Measurements from ENCODE around the gene CLP1. TPM values are rescaled to one million over a fixed set of nuclear protein-coding genes. Genes with fewer than 3 reads are reported as not detected.
"Not testable (repeated sequence)": the region's sequence is repeated elsewhere in the genome, so short reads cannot be mapped to it uniquely, and the experiment has no call there.

The CLP1 gene
- total RNA-seq, 1 experiment from 2014 or later: 22.1 TPM

DNA sequence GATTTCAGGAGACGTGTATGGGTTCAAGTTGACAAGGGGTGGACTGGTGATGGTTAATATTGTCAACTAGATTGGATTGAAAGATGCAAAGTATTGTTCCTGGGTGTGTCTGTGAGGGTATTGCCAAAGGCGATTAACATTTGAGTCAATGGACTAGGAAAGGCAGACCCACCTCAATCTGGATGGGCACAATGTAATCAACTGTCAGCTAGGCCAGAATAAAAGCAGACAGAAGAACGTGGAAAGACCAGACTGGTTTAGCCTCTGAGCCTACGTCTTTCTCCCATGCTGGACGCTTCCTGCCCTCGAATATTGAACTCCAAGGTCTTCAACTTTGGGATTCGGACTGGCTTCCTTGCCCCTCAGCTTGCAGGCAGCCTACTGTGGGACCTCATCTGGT is 6.2 kb upstream of the CLP1 start:
- POLR2A ChIA-PET: no interaction called here

DNA sequence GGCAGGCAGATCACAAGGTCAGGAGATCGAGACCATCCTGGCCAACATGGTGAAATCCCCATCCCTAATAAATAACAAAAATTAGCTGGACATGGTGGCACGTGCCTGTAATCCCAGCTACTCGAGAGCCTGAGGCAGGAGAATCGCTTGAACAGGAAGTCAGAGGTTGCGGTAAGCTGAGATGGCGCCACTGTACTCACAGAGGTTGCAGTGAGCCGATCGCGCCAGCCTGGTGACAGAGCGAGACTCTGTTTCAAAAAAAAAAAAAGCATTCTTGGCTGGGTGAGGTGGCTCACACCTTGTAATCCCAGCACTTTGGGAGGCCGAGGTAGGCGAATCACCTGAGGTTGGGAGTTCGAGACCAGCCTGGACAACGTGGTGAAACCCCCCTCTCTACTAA is 5.3 kb upstream of the CLP1 start:
- H3K27ac Mint-ChIP-seq (ENCODE audit: unreplicated experiment); CTCF ChIA-PET; H3K36me3 Mint-ChIP-seq (ENCODE audit: insufficient read depth, unreplicated experiment); H3K4me1 ChIP-seq; H3K4me3 Mint-ChIP-seq (ENCODE audit: unreplicated experiment); H3K9me3 ChIP-seq; POLR2A ChIA-PET; DNase-seq; BruUV-seq (replicated peaks); H3K4me3 ChIP-seq (ENCODE audit: low read depth, low read length); H3K27me3 ChIP-seq (replicated peaks; ENCODE audit: control insufficient read depth, insufficient read depth, low read length); H3K9me3 Mint-ChIP-seq (ENCODE audit: unreplicated experiment); H3K27me3 Mint-ChIP-seq (ENCODE audit: insufficient read depth, unreplicated experiment); H3K36me3 ChIP-seq (ENCODE audit: control insufficient read depth, insufficient read depth, low read length); intact Hi-C loops (cut with micrococcal nuclease; ENCODE audit: unreplicated experiment): not testable (repeated sequence)
- H3K4me1 Mint-ChIP-seq (ENCODE audit: low read depth, unreplicated experiment): peaks cover 15% of the 10 kb centered on the region

More for the DNA sequence above, 6.2 kb upstream of the CLP1 start:
- intact Hi-C loops (cut with micrococcal nuclease; ENCODE audit: unreplicated experiment): no loop called here
- peaks cover 8% of the 10 kb centered on the region for H3K36me3 Mint-ChIP-seq (ENCODE audit: insufficient read depth, unreplicated experiment)
- DNase-seq: no peak
- no peak overlapping the region for H3K27ac Mint-ChIP-seq (ENCODE audit: unreplicated experiment)
- no peak overlapping the region for H3K4me3 Mint-ChIP-seq (ENCODE audit: unreplicated experiment)
- Histone ChIP-seq H3K4me1 (no peaks in the 10 kb centered on the region), H3K27me3 (replicated peaks; ENCODE audit: control insufficient read depth, insufficient read depth, low read length) (peaks cover 2% of the 10 kb centered on the region; the same call in 1 of the 2 replicates), H3K36me3 (ENCODE audit: control insufficient read depth, insufficient read depth, low read length) (no peaks in the 10 kb centered on the region), H3K9me3 (no peaks in the 10 kb centered on the region), H3K4me3 (ENCODE audit: low read depth, low read length) (no peak overlapping the region)
- BruUV-seq (replicated peaks): no TSS peak
- TF ChIP-seq, protein P1, sequence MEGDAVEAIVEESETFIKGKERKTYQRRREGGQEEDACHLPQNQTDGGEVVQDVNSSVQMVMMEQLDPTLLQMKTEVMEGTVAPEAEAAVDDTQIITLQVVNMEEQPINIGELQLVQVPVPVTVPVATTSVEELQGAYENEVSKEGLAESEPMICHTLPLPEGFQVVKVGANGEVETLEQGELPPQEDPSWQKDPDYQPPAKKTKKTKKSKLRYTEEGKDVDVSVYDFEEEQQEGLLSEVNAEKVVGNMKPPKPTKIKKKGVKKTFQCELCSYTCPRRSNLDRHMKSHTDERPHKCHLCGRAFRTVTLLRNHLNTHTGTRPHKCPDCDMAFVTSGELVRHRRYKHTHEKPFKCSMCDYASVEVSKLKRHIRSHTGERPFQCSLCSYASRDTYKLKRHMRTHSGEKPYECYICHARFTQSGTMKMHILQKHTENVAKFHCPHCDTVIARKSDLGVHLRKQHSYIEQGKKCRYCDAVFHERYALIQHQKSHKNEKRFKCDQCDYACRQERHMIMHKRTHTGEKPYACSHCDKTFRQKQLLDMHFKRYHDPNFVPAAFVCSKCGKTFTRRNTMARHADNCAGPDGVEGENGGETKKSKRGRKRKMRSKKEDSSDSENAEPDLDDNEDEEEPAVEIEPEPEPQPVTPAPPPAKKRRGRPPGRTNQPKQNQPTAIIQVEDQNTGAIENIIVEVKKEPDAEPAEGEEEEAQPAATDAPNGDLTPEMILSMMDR (IDR thresholded peaks at IDR 0.05; ENCODE audit: insufficient read depth in 1 of 2, low read depth in 1 of 2, low read length in 1 of 2, severe bottlenecking in 1 of 2, unreplicated experiment in 1 of 2): no peak
- H3K4me1 Mint-ChIP-seq (ENCODE audit: low read depth, unreplicated experiment): peaks cover 8% of the 10 kb centered on the region
- no peaks in the 10 kb centered on the region for H3K9me3 Mint-ChIP-seq (ENCODE audit: unreplicated experiment)
- peaks cover 8% of the 10 kb centered on the region for H3K27me3 Mint-ChIP-seq (ENCODE audit: insufficient read depth, unreplicated experiment)
- CTCF ChIA-PET: no interaction called here

DNA sequence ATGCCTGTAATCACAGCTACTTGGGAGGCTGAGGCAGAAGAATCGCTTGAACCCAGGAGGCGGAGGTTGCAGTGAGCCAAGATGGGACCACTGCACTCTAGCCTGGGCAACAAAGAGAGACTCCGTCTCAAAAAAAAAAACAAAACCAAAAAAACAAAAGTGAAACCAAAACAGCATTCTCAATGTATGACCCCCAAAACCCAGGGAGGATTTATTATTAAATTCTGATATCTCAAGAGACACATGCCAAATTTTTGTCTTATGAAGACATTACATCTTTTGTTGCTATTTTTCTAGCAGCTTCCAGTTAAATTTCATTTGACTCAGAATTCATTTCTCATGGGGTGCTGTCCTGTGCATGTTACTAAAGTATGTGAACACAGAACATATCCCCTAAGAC is 4.9 kb upstream of the CLP1 start:
- TF ChIP-seq, protein P1 (IDR thresholded peaks at IDR 0.05; ENCODE audit: insufficient read depth in 1 of 2, low read depth in 1 of 2, low read length in 1 of 2, severe bottlenecking in 1 of 2, unreplicated experiment in 1 of 2): no peak
- ChIA-PET CTCF (no interaction called here), POLR2A (no interaction called here)
- peaks cover 4% of the 10 kb centered on the region for H3K36me3 Mint-ChIP-seq (ENCODE audit: insufficient read depth, unreplicated experiment)
- Histone ChIP-seq H3K36me3 (ENCODE audit: control insufficient read depth, insufficient read depth, low read length) (no peaks in the 10 kb centered on the region), H3K4me3 (ENCODE audit: low read depth, low read length) (no peak overlapping the region), H3K9me3 (no peaks in the 10 kb centered on the region), H3K27me3 (replicated peaks; ENCODE audit: control insufficient read depth, insufficient read depth, low read length) (peaks cover 2% of the 10 kb centered on the region; the same call in 1 of the 2 replicates), H3K4me1 (no peaks in the 10 kb centered on the region)
- H3K27me3 Mint-ChIP-seq (ENCODE audit: insufficient read depth, unreplicated experiment): peaks cover 4% of the 10 kb centered on the region
- peaks cover 15% of the 10 kb centered on the region for H3K4me1 Mint-ChIP-seq (ENCODE audit: low read depth, unreplicated experiment)
- H3K27ac Mint-ChIP-seq (ENCODE audit: unreplicated experiment): no peak overlapping the region
- H3K4me3 Mint-ChIP-seq (ENCODE audit: unreplicated experiment): no peak overlapping the region
- H3K9me3 Mint-ChIP-seq (ENCODE audit: unreplicated experiment): no peaks in the 10 kb centered on the region
- intact Hi-C loops (cut with micrococcal nuclease; ENCODE audit: unreplicated experiment): no loop called here
- DNase-seq: no peak
- BruUV-seq (replicated peaks): no TSS peak

DNA sequence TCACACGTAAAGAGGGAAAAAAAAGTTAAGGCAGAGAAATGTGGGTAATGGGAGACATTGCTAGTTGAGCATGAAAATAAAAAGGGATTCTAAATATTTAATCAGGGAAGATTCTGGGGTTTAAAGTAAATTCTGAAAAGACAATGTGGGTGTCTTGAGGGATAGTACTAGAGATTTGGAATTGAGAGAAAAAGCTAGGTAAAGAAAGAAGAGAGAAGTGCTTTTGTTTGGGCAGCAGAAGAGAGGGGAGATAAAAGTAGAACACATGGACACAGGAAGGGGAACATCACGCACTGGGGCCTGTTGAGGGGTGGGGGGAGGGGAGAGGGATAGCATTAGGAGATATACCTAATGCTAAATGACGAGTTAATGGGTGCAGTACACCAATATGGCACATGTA is 4.4 kb upstream of the CLP1 start:
- no peaks in the 10 kb centered on the region for H3K36me3 ChIP-seq (ENCODE audit: control insufficient read depth, insufficient read depth, low read length)
- no peaks in the 10 kb centered on the region for H3K4me1 ChIP-seq
- no peak overlapping the region for H3K4me3 ChIP-seq (ENCODE audit: low read depth, low read length)
- TF ChIP-seq, protein P1 (IDR thresholded peaks at IDR 0.05; ENCODE audit: insufficient read depth in 1 of 2, low read depth in 1 of 2, low read length in 1 of 2, severe bottlenecking in 1 of 2, unreplicated experiment in 1 of 2): no peak
- H3K9me3 Mint-ChIP-seq (ENCODE audit: unreplicated experiment): no peaks in the 10 kb centered on the region
- no peak overlapping the region for H3K27ac Mint-ChIP-seq (ENCODE audit: unreplicated experiment)
- DNase-seq: no peak
- H3K36me3 Mint-ChIP-seq (ENCODE audit: insufficient read depth, unreplicated experiment): peaks cover 7% of the 10 kb centered on the region
- H3K4me1 Mint-ChIP-seq (ENCODE audit: low read depth, unreplicated experiment): peaks cover 15% of the 10 kb centered on the region
- CTCF ChIA-PET: no interaction called here
- intact Hi-C loops (cut with micrococcal nuclease; ENCODE audit: unreplicated experiment): no loop called here
- POLR2A ChIA-PET: no interaction called here
- no peaks in the 10 kb centered on the region for H3K9me3 ChIP-seq
- peaks cover 1% of the 10 kb centered on the region; the same call in 1 of the 2 replicates for H3K27me3 ChIP-seq (replicated peaks; ENCODE audit: control insufficient read depth, insufficient read depth, low read length)
- peaks cover 4% of the 10 kb centered on the region for H3K27me3 Mint-ChIP-seq (ENCODE audit: insufficient read depth, unreplicated experiment)
- BruUV-seq (replicated peaks): no TSS peak
- no peak overlapping the region for H3K4me3 Mint-ChIP-seq (ENCODE audit: unreplicated experiment)

All from Caco-2 (cell line).